H9 (cell line): Measurements from ENCODE around the gene GABBR2. TPM values are rescaled to one million over a fixed set of nuclear protein-coding genes. Genes with fewer than 3 reads are reported as not detected.

Source experiments
- DNase-seq: peaks from one replicate; pipeline ENCODE4 v3.0.0-alpha.2; 2017
- H2AFZ ChIP-seq: one replicate; pipeline ENCODE4 v1.6.1; 2013; ENCODE audit warnings: mild to moderate bottlenecking, low read length, control low read depth, moderate library complexity
- H2AK5ac ChIP-seq: 2 replicates; pipeline ENCODE4 v1.6.1; 2013; ENCODE audit warnings: low read length, control low read depth, mixed read lengths; ENCODE audit not compliant: insufficient read length
- H2BK120ac ChIP-seq: one replicate; pipeline ENCODE4 v1.6.1; 2013; ENCODE audit warnings: low read depth, mild to moderate bottlenecking, low read length, control low read depth, inconsistent platforms; ENCODE audit not compliant: poor library complexity, severe bottlenecking
- H2BK12ac ChIP-seq: 2 replicates; pipeline ENCODE4 v1.6.1; 2013; ENCODE audit warnings: low read length, control low read depth, mixed read lengths, low read depth; ENCODE audit not compliant: insufficient read length
- H2BK15ac ChIP-seq: 2 replicates; pipeline ENCODE4 v1.6.1; 2013; ENCODE audit warnings: low read depth, low read length, control low read depth
- H2BK20ac ChIP-seq: one replicate; pipeline ENCODE4 v1.6.1; 2013; ENCODE audit warnings: low read depth, mild to moderate bottlenecking, low read length, control low read depth, inconsistent platforms; ENCODE audit not compliant: poor library complexity, severe bottlenecking
- H2BK5ac ChIP-seq: 2 replicates; pipeline ENCODE4 v1.6.1; 2013; ENCODE audit warnings: low read length, control low read depth, mixed read lengths; ENCODE audit not compliant: insufficient read length
- H3K14ac ChIP-seq: 2 replicates; pipeline ENCODE4 v1.6.1; 2013; ENCODE audit warnings: low read length, control low read depth; ENCODE audit not compliant: insufficient read depth
- H3K18ac ChIP-seq: 2 replicates; pipeline ENCODE4 v1.6.1; 2013; ENCODE audit warnings: low read depth, mild to moderate bottlenecking, mixed read lengths, low read length, control low read depth; ENCODE audit not compliant: insufficient read length
- H3K23ac ChIP-seq: 2 replicates; pipeline ENCODE4 v1.6.1; 2013; ENCODE audit warnings: low read length, control low read depth, mixed read lengths, low read depth; ENCODE audit not compliant: insufficient read length
- H3K23me2 ChIP-seq: 2 replicates; pipeline ENCODE4 v1.6.1; 2013; ENCODE audit warnings: low read depth, mild to moderate bottlenecking, mixed read lengths, low read length, control low read depth; ENCODE audit not compliant: insufficient read length, poor library complexity, severe bottlenecking
- H3K27ac ChIP-seq: 2 replicates; pipeline ENCODE4 v1.5.1; 2013; ENCODE audit warnings: low read length, control low read depth, mixed read lengths, low read depth; ENCODE audit not compliant: insufficient read length
- H3K27me3 ChIP-seq: 2 replicates; pipeline ENCODE4 v1.6.1; 2013; ENCODE audit warnings: low read length, control low read depth, inconsistent platforms; ENCODE audit not compliant: insufficient read depth
- H3K4ac ChIP-seq: 2 replicates; pipeline ENCODE4 v1.6.1; 2013; ENCODE audit warnings: low read depth, mild to moderate bottlenecking, control low read depth, inconsistent platforms, low read length, moderate library complexity
- H3K4me1 ChIP-seq: 2 replicates; pipeline ENCODE4 v1.6.1; 2013; ENCODE audit warnings: low read length, control low read depth, inconsistent platforms; ENCODE audit not compliant: insufficient read depth
- H3K4me2 ChIP-seq: 2 replicates; pipeline ENCODE4 v1.6.1; 2013; ENCODE audit warnings: low read length, control low read depth, mixed read lengths; ENCODE audit not compliant: insufficient read length, insufficient read depth
- H3K56ac ChIP-seq: 2 replicates; pipeline ENCODE4 v1.6.1; 2013; ENCODE audit warnings: low read depth, mild to moderate bottlenecking, mixed read lengths, low read length, control low read depth; ENCODE audit not compliant: insufficient read length
- H3K79me1 ChIP-seq: 2 replicates; pipeline ENCODE4 v1.6.1; 2013; ENCODE audit warnings: low read depth, mild to moderate bottlenecking, moderate library complexity, low read length, control low read depth, inconsistent platforms; ENCODE audit not compliant: insufficient read depth, poor library complexity, severe bottlenecking
- H3K79me2 ChIP-seq: 2 replicates; pipeline ENCODE4 v1.6.1; 2013; ENCODE audit warnings: low read length, control low read depth, inconsistent platforms; ENCODE audit not compliant: insufficient read depth
- H3K9ac ChIP-seq: 2 replicates; pipeline ENCODE4 v1.6.1; 2013; ENCODE audit warnings: low read length, control low read depth, mixed read lengths; ENCODE audit not compliant: insufficient read length; ENCODE audit errors: extremely low read depth
- H3K9me3 ChIP-seq: one replicate; pipeline ENCODE4 v1.6.1; 2013; ENCODE audit warnings: low read depth, low read length, inconsistent platforms; ENCODE audit not compliant: control insufficient read depth
- H3T11ph ChIP-seq: one replicate; pipeline ENCODE4 v1.6.1; 2013; ENCODE audit warnings: mild to moderate bottlenecking, low read length, control low read depth, inconsistent platforms
- H4K20me1 ChIP-seq: one replicate; pipeline ENCODE4 v1.6.1; 2013; ENCODE audit not compliant: control insufficient read depth, insufficient read length, insufficient read depth
- H4K5ac ChIP-seq: 2 replicates; pipeline ENCODE4 v1.6.1; 2013; ENCODE audit warnings: low read depth, mild to moderate bottlenecking, mixed read lengths, low read length, control low read depth; ENCODE audit not compliant: insufficient read length
- H4K8ac ChIP-seq: replicated peaks from 2 replicates; pipeline ENCODE4 v1.6.1; 2013; ENCODE audit warnings: low read length, control low read depth, mixed read lengths, low read depth; ENCODE audit not compliant: insufficient read length
- H4K91ac ChIP-seq: 2 replicates; pipeline ENCODE4 v1.6.1; 2013; ENCODE audit warnings: low read depth, mild to moderate bottlenecking, moderate library complexity, mixed read lengths, low read length, control low read depth; ENCODE audit not compliant: insufficient read length
- H3K27ac Mint-ChIP-seq, 3 experiments: 2 replicates in 2 of 3; 3 replicates in 1 of 3; pipeline ENCODE4 v1.8.0; 2020 to 2021; ENCODE audit warnings: mixed read lengths in 3 of 3, mild to moderate bottlenecking in 1 of 3, moderate library complexity in 1 of 3
- H3K27me3 Mint-ChIP-seq: 2 replicates; pipeline ENCODE4 v1.8.0; 2021; ENCODE audit warnings: low read depth, mild to moderate bottlenecking, moderate library complexity, mixed read lengths
- H3K36me3 Mint-ChIP-seq, 3 experiments: 2 replicates in 2 of 3; 3 replicates in 1 of 3; pipeline ENCODE4 v1.8.0; 2020 to 2021; ENCODE audit warnings: low read depth in 3 of 3, mixed read lengths in 3 of 3; ENCODE audit not compliant: insufficient read depth in 1 of 3
- H3K4me1 Mint-ChIP-seq, 2 experiments: 2 replicates each; pipeline ENCODE4 v1.8.0; 2020; ENCODE audit warnings: mixed read lengths in 2 of 2
- H3K4me3 Mint-ChIP-seq, 2 experiments: 2 replicates in 1 of 2; 3 replicates in 1 of 2; pipeline ENCODE4 v1.8.0; 2020 to 2021; ENCODE audit warnings: mild to moderate bottlenecking in 2 of 2, mixed read lengths in 2 of 2, moderate library complexity in 1 of 2
- H3K9me3 Mint-ChIP-seq, 2 experiments: 2 replicates in 1 of 2; 3 replicates in 1 of 2; pipeline ENCODE4 v1.8.0; 2020; ENCODE audit warnings: mild to moderate bottlenecking in 2 of 2, mixed read lengths in 2 of 2, moderate library complexity in 1 of 2
- WGBS: extraction: QIAGEN DNeasy Blood & Tissue Kit; methylation state at CpG from one replicate; pipeline ENCODE4 v1.1.7; 2013; ENCODE audit warnings: missing lambda C conversion rate, low lambda C conversion rate, mixed read lengths; ENCODE audit not compliant: insufficient read length; ENCODE audit errors: extremely low coverage; 5-methylcytosine and 5-hydroxymethylcytosine counted together
- total RNA-seq: library from RNA; stranded (reverse); gene quantifications from 2 replicates; pipeline ENCODE4 v1.2.1, GENCODE V29; 2021
- TF ChIP-seq, protein P1 (sequence below): fragments of 200-600 bp; sonication (generic); conservative IDR thresholded peaks from 3 replicates; pipeline ENCODE4 v1.8.0; 2021; ENCODE audit warnings: antibody characterized with exemption, mild to moderate bottlenecking

GABBR2 gene
- total RNA-seq, 1 experiment from 2014 or later, result 0.66 TPM

GRCh38 chr9:98363644-98364043, 345.1 kb downstream of the GABBR2 start:
- Mint-ChIP-seq H3K27ac (no peak overlapping the region), H3K4me3 (no peak overlapping the region), H3K27me3 (no peaks in the 10 kb centered on the region; the same call in 1 of the 2 replicates), H3K4me1 (0 out of 4 replicates have a peak, but pooled peaks cover 0 to 3% of the 10 kb centered on the region in 2 experiments), H3K36me3 (peaks cover 2 to 12% (median 7%) of the 10 kb centered on the region in 3 experiments; a peak in 5 of 7 replicates), H3K9me3 (peaks cover 17 to 21% of the 10 kb centered on the region in 2 experiments)
- Histone ChIP-seq H3K14ac (no peak overlapping the region), H2BK12ac (no peak overlapping the region), H3K23me2 (no peaks in the 10 kb centered on the region), H3K4me1 (no peaks in the 10 kb centered on the region), H3K9ac (no peak overlapping the region), H3K56ac (no peak overlapping the region), H3T11ph (no peak overlapping the region), H2AK5ac (no peak overlapping the region), H3K27ac (no peak overlapping the region), H2BK15ac (no peak overlapping the region), H2BK120ac (no peak overlapping the region), H3K79me2 (no peaks in the 10 kb centered on the region), H3K23ac (no peak overlapping the region), H3K18ac (no peak overlapping the region), H4K5ac (no peak overlapping the region), H3K79me1 (no peaks in the 10 kb centered on the region), H3K27me3 (no peaks in the 10 kb centered on the region), H3K9me3 (peaks cover 11% of the 10 kb centered on the region), H3K4me2 (no peak overlapping the region), H2BK20ac (no peak overlapping the region), H4K91ac (no peak overlapping the region), H3K4ac (no peak overlapping the region), H2AFZ (no peak overlapping the region), H2BK5ac (no peak overlapping the region), H4K20me1 (no peaks in the 10 kb centered on the region), H4K8ac (no peak overlapping the region)
- no peak for DNase-seq
- TF ChIP-seq, protein P1, sequence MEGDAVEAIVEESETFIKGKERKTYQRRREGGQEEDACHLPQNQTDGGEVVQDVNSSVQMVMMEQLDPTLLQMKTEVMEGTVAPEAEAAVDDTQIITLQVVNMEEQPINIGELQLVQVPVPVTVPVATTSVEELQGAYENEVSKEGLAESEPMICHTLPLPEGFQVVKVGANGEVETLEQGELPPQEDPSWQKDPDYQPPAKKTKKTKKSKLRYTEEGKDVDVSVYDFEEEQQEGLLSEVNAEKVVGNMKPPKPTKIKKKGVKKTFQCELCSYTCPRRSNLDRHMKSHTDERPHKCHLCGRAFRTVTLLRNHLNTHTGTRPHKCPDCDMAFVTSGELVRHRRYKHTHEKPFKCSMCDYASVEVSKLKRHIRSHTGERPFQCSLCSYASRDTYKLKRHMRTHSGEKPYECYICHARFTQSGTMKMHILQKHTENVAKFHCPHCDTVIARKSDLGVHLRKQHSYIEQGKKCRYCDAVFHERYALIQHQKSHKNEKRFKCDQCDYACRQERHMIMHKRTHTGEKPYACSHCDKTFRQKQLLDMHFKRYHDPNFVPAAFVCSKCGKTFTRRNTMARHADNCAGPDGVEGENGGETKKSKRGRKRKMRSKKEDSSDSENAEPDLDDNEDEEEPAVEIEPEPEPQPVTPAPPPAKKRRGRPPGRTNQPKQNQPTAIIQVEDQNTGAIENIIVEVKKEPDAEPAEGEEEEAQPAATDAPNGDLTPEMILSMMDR, result no peak
- no CpG with 5 or more reads among the region's 6 CpGs for WGBS
